Endothelial cell of hepatic sinusoid (primary cell): ENCODE data around the gene HSPBP1.

Experiments used
- in situ Hi-C: cut with HindIII; loops from 2 replicates; pipeline ENCODE4 v1.10.0; 2017; ENCODE audit warnings: low sequenced_read_pairs

Gene HSPBP1

GRCh38 chr19:55241143-55241934 is 38.6 kb downstream of the HSPBP1 start:
- in situ Hi-C loops, result no loop called here

- in situ Hi-C loops, result no loop called here
These were observed 39.2 kb downstream of the HSPBP1 start for GRCh38 chr19:55240713-55241020.

GRCh38 chr19:55239004-55239403 is 40.9 kb downstream of the HSPBP1 start:
- in situ Hi-C loops, result no loop called here

- in situ Hi-C loops, result no loop called here
These were observed 41.9 kb downstream of the HSPBP1 start for GRCh38 chr19:55238030-55238429.

GRCh38 chr19:55232986-55233385 is 46.9 kb downstream of the HSPBP1 start:
- in situ Hi-C loops, result loop anchor here (5.0 kb wide), 1 partner anchor 61 kb away; no protein-coding TSS in a partner anchor

- in situ Hi-C loops, result loop anchor here (5.0 kb wide), 1 partner anchor 60 kb away; no protein-coding TSS in a partner anchor
These were observed 47.7 kb downstream of the HSPBP1 start for GRCh38 chr19:55232286-55232602.

GRCh38 chr19:55231391-55232285 is 48.3 kb downstream of the HSPBP1 start:
- in situ Hi-C loops, result loop anchor here (5.0 kb wide), 1 partner anchor 59 kb away; no protein-coding TSS in a partner anchor

GRCh38 chr19:55230780-55231179 is 49.1 kb downstream of the HSPBP1 start:
- in situ Hi-C loops, result loop anchor here (5.0 kb wide), 1 partner anchor 58 kb away; no protein-coding TSS in a partner anchor

GRCh38 chr19:55230329-55230728 is 49.6 kb downstream of the HSPBP1 start:
- in situ Hi-C loops, result loop anchor here (5.0 kb wide), 1 partner anchor 58 kb away; no protein-coding TSS in a partner anchor

- in situ Hi-C loops, result loop anchor here (5.0 kb wide), 1 partner anchor 57 kb away; no protein-coding TSS in a partner anchor
These were observed 50.1 kb downstream of the HSPBP1 start for GRCh38 chr19:55229789-55230182.

GRCh38 chr19:55229145-55229788 is 50.6 kb downstream of the HSPBP1 start:
- in situ Hi-C loops, result no loop called here

GRCh38 chr19:55228403-55229031 is 51.4 kb downstream of the HSPBP1 start, which contains the start of gene TMEM86B:
TMEM86B (minus strand) TSS chr19:55228763; CDS start chr19:55228741, 22 bp downstream.
- in situ Hi-C loops, result no loop called here

- in situ Hi-C loops, result no loop called here
These were observed 51.9 kb downstream of the HSPBP1 start for GRCh38 chr19:55228015-55228391.

GRCh38 chr19:55227241-55228014 is 52.5 kb downstream of the HSPBP1 start:
- in situ Hi-C loops, result no loop called here

- in situ Hi-C loops, result no loop called here
These were observed 53.1 kb downstream of the HSPBP1 start for GRCh38 chr19:55226788-55227187.

GRCh38 chr19:55226273-55226672 is 53.6 kb downstream of the HSPBP1 start:
- in situ Hi-C loops, result no loop called here

- in situ Hi-C loops, result no loop called here
These were observed 54.4 kb downstream of the HSPBP1 start for GRCh38 chr19:55225415-55225958.

- in situ Hi-C loops, result loop anchor here (5.0 kb wide), 1 partner anchor 72 kb away; no protein-coding TSS in a partner anchor
These were observed 55.1 kb downstream of the HSPBP1 start for GRCh38 chr19:55224679-55225414.
